ENCODE data around the gene KLF13. TPM values are rescaled to one million over a fixed set of nuclear protein-coding genes. Genes with fewer than 3 reads are reported as not detected.

The KLF13 gene
- total RNA-seq, 2 donors from 2014 or later = 95.1 to 153 TPM

DNA sequence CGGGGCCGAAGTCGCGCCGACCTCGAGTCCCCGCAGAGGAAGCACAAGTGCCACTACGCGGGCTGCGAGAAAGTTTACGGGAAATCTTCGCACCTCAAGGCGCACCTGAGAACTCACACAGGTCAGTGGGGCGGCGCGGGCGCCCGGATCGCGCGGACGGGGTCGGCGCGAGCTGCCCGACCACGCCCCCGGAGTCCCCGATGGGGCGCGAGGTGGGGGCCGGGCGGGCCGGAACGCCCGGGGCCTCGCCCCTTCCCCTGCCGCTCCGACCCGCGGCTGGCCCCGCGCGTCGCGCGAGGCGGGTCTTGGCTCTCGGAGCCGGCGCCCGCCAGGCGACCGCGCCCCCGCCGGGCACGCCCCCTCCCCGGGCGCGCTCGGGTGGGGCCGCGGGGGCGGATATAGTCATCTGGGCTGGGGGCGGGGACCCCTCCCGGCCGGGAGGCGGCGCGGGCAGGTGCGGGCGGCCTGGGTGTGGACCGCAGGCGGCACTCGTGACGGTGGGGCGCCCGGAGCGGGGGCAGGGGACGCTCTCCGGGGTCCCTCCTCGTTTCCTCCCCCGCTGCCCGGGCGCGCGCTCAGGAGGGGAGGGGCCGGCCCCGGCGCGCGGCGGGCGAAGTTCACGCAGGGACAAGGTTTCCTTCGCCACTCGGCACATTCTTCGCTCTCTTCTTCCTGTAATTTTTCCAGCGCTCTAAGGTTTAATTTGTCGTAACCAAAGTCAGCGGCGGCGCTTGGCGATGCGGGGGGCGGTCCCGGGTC is 1.2 kb downstream of the KLF13 start:
- peaks cover 61 to 62% of the 10 kb centered on the region in 2 donors for H3K4me1 Mint-ChIP-seq (ENCODE audit: low read depth in 2 of 2)
- no peaks in the 10 kb centered on the region for H3K9me3 Mint-ChIP-seq
- H3K4me3 Mint-ChIP-seq = peak overlapping the region; percentile 95
- peak; percentile 85 for DNase-seq (ENCODE audit: low spot score)
- H3K27ac Mint-ChIP-seq = peak overlapping the region; percentile 87 to 98
- ATAC-seq = peak; percentile 7 to 17
- H3K36me3 Mint-ChIP-seq = peaks cover 7% of the 10 kb centered on the region
- no peaks in the 10 kb centered on the region for H3K27me3 Mint-ChIP-seq

DNA sequence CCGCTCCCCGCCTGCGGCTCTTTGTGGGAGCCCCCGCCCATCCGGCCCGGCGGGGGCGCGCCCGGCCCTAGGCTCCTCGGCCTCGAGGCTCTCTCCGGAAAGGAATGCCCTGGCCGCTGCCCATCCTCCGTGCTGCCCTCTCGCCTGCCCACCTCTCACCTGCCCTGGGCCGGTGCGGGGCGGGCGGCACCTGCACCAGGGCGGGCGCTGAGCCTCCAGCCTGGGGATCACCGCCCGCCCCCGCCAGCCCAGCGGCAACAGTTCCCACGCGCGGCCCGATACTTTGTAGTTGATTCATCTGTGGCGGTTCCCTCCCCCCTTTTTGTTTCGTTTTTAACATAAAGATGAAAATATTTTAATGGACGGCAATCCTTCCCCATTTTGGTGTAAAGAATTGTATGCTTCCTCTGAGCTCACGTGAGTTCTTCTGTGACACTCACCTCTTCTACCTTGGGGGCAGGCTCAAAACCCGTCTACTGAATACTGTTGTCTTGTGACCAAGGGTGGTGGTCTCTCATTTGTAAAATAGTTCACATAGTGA is 1.9 kb downstream of the KLF13 start:
- Mint-ChIP-seq H3K9me3 (no peaks in the 10 kb centered on the region), H3K36me3 (peaks cover 7% of the 10 kb centered on the region), H3K27ac (peak overlapping the region; percentile 87 to 98), H3K4me1 (ENCODE audit: low read depth in 2 of 2) (peaks cover 57 to 63% of the 10 kb centered on the region in 2 donors), H3K27me3 (no peaks in the 10 kb centered on the region), H3K4me3 (peak overlapping the region; percentile 95)
- ATAC-seq = peak in 1 of 2 donors; percentile 3
- DNase-seq (ENCODE audit: low spot score) = peak; percentile 85

DNA sequence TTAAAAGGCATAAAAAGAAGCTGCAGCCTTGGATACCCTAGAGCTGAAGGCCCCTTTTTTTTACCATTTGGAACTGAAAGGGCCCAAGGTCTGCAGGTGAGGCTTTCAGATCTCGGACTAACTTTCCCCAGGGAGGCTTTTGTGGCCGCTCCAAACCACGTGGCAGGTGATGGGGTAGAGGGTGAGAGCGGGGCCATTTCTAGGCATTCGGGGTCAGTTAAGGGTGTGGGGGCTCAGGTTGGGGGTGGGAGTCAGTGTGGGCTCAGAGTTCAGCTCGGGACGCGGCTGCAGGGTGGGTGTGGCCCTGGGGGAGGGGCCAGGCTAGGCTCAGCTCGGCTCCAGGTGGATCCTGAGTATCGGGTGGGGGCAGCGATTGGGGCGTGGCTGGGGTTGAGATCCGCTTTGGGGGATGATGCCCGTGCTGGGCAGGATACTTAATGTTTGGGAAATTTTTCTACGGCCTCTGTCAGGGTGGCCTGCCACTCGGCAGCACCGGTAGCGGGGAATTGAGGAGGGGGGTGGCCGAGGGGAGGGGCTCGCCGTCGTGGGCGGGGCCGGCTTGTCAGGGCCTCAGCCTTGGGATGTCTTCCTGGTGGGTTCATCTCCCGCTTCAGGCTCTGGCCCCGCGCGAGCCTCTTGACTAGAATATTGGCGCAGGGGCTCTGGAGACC is 2.5 kb downstream of the KLF13 start:
- peaks cover 7% of the 10 kb centered on the region for H3K36me3 Mint-ChIP-seq
- H3K27ac Mint-ChIP-seq = peak overlapping the region; percentile 87 to 98
- peaks cover 54 to 65% of the 10 kb centered on the region in 2 donors for H3K4me1 Mint-ChIP-seq (ENCODE audit: low read depth in 2 of 2)
- no peaks in the 10 kb centered on the region for H3K9me3 Mint-ChIP-seq
- DNase-seq (ENCODE audit: low spot score) (no peak), ATAC-seq (no peak)
- H3K27me3 Mint-ChIP-seq = no peaks in the 10 kb centered on the region
- peak overlapping the region; percentile 95 for H3K4me3 Mint-ChIP-seq

DNA sequence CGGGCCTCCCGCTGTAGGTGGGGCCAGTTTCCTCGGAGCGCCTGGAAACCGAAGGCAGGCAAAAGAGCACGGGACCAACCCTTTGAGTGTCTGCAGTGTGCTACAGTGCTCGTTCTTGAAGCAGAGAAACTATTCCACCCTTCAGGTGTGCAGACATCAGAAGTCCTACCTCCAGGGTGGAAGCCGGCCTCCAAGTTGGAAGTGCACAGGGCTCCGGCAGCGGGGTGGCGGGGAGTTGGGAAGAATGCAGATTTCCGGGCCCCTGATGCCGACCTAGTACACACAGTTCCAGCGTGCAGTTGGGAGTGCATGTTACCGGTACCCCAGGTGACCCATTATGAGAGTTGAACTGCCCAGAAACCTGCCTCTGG is 3.0 kb downstream of the KLF13 start:
- DNase-seq (ENCODE audit: low spot score) (no peak), ATAC-seq (no peak)
- Mint-ChIP-seq H3K4me3 (peak overlapping the region; percentile 95), H3K27ac (peak overlapping the region; percentile 87 to 98), H3K9me3 (no peaks in the 10 kb centered on the region), H3K27me3 (no peaks in the 10 kb centered on the region), H3K36me3 (peaks cover 7% of the 10 kb centered on the region), H3K4me1 (ENCODE audit: low read depth in 2 of 2) (peaks cover 50 to 61% of the 10 kb centered on the region in 2 donors)

DNA sequence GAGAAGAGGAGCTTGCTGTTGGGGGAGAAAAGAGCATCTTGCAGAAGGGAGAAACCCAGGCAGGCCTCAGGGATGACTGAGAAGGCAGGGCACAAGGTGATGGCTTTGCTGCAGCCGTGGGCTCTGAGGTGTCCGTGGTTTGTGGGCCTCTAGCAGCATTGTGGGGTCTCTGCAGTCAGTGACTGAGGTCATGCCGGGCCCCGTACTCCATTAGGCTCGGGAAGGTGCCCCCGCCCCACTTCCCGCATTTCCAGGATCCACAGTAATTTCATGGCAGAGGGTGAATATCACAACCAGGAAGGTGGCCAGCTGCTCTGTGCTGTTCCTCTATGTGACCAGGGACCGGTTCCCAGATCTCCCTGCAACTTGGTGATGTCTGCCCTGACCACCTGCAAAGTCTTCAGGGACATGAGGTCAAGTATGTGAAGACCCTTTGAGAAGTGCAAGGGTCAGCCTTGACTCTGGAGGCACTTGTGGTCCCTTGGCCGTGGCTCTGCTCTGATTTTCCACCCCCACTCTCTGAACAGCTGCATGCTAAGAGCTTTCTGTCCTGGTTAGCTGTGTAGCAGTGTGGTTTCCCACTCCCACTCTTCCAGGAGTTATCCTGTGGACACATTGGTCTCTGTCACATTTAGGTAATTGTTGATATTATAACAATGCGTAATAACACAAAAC is 3.6 kb downstream of the KLF13 start:
- H3K4me1 Mint-ChIP-seq (ENCODE audit: low read depth in 2 of 2) = peaks cover 50 to 61% of the 10 kb centered on the region in 2 donors
- DNase-seq (ENCODE audit: low spot score) (no peak), ATAC-seq (no peak)
- no peaks in the 10 kb centered on the region for H3K27me3 Mint-ChIP-seq
- peak overlapping the region; percentile 95 for H3K4me3 Mint-ChIP-seq
- H3K9me3 Mint-ChIP-seq = no peaks in the 10 kb centered on the region
- H3K27ac Mint-ChIP-seq = peak overlapping the region; percentile 87 to 98
- peaks cover 7% of the 10 kb centered on the region for H3K36me3 Mint-ChIP-seq

DNA sequence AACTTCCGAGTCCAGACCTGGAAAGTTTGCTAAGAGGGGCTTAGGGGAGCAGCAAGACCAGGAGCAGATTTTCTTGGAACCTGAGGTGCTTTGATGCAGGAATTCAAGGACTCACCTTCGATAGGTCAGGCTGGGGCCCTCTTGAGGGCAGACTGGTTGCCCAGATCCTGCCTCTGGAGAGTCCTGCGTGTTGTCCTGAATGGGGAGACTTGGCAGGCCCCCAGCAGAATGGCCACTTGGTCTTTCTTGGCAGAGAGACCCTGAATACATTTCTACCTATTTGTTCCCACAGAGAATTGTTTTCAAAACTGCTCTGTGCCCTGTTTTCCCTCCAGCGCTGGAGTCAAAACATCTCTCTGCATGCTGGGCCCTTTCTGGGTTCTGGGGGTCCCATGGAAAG is 4.2 kb downstream of the KLF13 start:
- H3K27ac Mint-ChIP-seq = peak overlapping the region; percentile 87 to 98
- DNase-seq (ENCODE audit: low spot score) = no peak

DNA sequence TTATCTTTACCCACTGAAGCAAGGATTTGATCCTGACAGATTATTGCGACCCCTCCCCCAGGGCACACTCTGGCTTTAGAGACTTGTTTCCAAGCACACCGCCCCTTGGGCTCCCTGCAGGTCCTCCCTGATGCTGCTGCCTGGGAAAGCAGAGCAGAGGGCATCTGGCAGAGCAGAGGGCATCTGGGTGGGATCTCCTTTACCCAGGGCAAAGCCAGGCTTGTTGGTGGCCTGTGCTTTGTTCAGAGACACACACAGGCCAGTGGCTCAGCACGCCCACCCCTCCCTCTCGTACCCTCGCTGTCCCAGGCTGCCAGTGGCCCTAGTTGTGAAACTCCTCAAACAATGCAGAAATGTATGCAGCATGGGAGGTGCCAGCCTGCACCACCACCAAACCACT is 4.8 kb downstream of the KLF13 start:
- Mint-ChIP-seq H3K4me1 (ENCODE audit: low read depth in 2 of 2) (peaks cover 61 to 65% of the 10 kb centered on the region in 2 donors), H3K27ac (peak overlapping the region; percentile 87 to 98), H3K4me3 (peak overlapping the region; percentile 73), H3K9me3 (no peaks in the 10 kb centered on the region), H3K27me3 (no peaks in the 10 kb centered on the region), H3K36me3 (peaks cover 7% of the 10 kb centered on the region)
- ATAC-seq = no peak
- DNase-seq (ENCODE audit: low spot score) = no peak

More for the DNA sequence above, 4.2 kb downstream of the KLF13 start:
- peaks cover 7% of the 10 kb centered on the region for H3K36me3 Mint-ChIP-seq
- no peak for ATAC-seq
- H3K27me3 Mint-ChIP-seq = no peaks in the 10 kb centered on the region
- H3K4me1 Mint-ChIP-seq (ENCODE audit: low read depth in 2 of 2) = peaks cover 56 to 60% of the 10 kb centered on the region in 2 donors
- H3K9me3 Mint-ChIP-seq = no peaks in the 10 kb centered on the region
- H3K4me3 Mint-ChIP-seq = peak overlapping the region; percentile 95

DNA sequence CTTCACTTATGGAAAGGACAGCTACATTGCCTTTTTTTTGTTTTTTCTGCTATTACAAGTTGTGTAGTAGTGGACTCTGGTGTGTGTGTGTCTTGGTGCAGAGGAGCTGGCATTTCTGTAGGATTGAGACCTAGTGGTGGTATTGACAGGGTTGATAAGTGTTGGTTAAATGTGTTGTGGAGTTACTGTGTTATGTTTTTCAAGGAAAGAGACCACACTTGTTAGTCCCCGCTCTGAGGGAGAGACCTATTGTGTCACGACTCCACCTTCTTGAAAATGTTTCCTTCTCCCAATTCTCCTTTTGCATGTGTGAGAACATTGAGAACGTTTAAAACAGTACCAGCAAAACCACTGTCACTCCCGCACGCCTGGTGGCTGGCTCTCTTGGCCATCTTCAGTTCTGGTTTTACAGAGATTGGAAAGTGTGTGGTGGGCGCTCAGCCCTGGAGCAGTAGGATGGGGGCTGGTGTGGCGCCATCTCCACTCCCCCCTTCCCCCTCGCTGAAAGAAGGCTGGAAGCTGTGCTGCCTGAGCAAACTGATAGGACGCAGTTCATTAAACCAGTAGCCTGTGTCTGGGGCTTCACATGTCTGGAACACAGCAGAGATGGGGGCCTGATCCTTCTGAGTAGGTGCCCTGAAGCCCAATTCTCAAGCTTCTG is 5.5 kb downstream of the KLF13 start:
- Mint-ChIP-seq H3K27me3 (no peaks in the 10 kb centered on the region), H3K4me3 (peak overlapping the region; percentile 73), H3K36me3 (peaks cover 7% of the 10 kb centered on the region), H3K4me1 (ENCODE audit: low read depth in 2 of 2) (peaks cover 66 to 72% of the 10 kb centered on the region in 2 donors), H3K27ac (peak overlapping the region; percentile 87 to 98), H3K9me3 (no peaks in the 10 kb centered on the region)
- ATAC-seq = no peak
- DNase-seq (ENCODE audit: low spot score) = no peak

DNA sequence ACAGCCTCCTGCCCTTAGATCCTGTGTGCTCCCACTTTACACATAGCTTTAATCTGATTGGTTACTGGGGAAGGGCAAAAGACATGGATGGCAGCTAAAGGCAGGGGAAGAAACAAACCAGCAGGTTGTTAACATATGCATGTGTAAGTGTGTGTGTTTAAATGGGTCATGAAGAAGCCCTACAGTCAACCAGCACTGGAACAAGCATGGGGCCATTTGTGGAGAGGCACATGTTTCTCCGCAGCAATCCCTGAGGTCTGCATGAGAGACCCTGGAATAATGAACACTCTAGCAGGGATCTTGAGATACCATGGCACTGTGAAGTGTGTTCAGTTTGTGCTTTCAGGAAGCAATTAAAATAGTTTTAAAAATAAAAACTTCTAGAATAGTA is 6.0 kb downstream of the KLF13 start:
- peaks cover 70 to 78% of the 10 kb centered on the region in 2 donors for H3K4me1 Mint-ChIP-seq (ENCODE audit: low read depth in 2 of 2)
- no peaks in the 10 kb centered on the region for H3K27me3 Mint-ChIP-seq
- peak overlapping the region; percentile 73 for H3K4me3 Mint-ChIP-seq
- no peak for ATAC-seq
- H3K27ac Mint-ChIP-seq = peak overlapping the region; percentile 87 to 98
- DNase-seq (ENCODE audit: low spot score) = no peak
- H3K9me3 Mint-ChIP-seq = no peaks in the 10 kb centered on the region
- peaks cover 7% of the 10 kb centered on the region for H3K36me3 Mint-ChIP-seq

DNA sequence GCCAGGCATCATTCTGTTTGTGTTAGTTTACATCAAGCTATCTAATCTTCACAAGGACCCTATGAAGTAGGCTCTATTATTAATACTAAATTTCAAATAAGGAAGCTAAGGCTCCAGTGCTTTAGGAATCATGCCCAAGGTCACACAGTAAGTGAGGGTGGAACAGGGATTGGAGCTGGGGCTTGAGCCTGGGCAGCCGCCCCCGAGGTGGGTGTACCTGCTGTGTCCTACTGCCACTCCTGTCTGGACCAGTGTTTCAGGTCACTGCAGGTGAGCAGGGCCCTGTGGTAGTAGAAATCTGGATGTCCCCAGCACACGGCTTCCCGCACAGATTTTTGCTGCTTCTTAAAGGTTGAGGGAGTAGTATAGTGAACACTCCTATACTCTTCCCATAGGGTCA is 6.5 kb downstream of the KLF13 start:
- peaks cover 7% of the 10 kb centered on the region for H3K36me3 Mint-ChIP-seq
- H3K4me3 Mint-ChIP-seq = no peak overlapping the region

DNA sequence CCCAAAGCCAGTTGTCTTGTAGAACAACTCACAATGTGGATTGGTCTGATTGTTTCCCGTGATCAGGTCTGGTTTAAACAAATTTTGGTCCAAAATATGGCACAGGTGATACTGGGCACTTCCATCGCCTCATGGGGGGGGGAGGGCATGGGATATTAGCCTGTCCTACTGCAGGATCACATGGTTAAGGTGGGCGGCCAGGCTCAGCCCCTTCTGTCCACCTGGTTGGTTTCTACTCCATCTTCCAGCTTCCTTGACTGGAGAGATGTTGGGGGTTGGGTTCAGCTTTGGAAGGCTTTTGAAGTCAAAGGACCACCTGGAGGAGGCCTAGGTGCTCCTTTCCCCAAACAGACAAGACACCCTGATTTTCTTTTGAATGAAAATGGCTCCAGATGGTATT is 7.2 kb downstream of the KLF13 start:
- H3K36me3 Mint-ChIP-seq = peaks cover under 1% of the 10 kb centered on the region
- peak overlapping the region in 1 of 2 donors; percentile 98 for H3K27ac Mint-ChIP-seq
- H3K9me3 Mint-ChIP-seq = no peaks in the 10 kb centered on the region
- H3K27me3 Mint-ChIP-seq = no peaks in the 10 kb centered on the region
- DNase-seq (ENCODE audit: low spot score) = no peak
- peaks cover 79 to 81% of the 10 kb centered on the region in 2 donors for H3K4me1 Mint-ChIP-seq (ENCODE audit: low read depth in 2 of 2)
- H3K4me3 Mint-ChIP-seq = no peak overlapping the region
- no peak for ATAC-seq

More for the DNA sequence above, 6.5 kb downstream of the KLF13 start:
- H3K9me3 Mint-ChIP-seq = no peaks in the 10 kb centered on the region
- H3K4me1 Mint-ChIP-seq (ENCODE audit: low read depth in 2 of 2) = peaks cover 75 to 82% of the 10 kb centered on the region in 2 donors
- no peak for ATAC-seq
- DNase-seq (ENCODE audit: low spot score) = no peak
- H3K27ac Mint-ChIP-seq = peak overlapping the region in 1 of 2 donors; percentile 98
- H3K27me3 Mint-ChIP-seq = no peaks in the 10 kb centered on the region

DNA sequence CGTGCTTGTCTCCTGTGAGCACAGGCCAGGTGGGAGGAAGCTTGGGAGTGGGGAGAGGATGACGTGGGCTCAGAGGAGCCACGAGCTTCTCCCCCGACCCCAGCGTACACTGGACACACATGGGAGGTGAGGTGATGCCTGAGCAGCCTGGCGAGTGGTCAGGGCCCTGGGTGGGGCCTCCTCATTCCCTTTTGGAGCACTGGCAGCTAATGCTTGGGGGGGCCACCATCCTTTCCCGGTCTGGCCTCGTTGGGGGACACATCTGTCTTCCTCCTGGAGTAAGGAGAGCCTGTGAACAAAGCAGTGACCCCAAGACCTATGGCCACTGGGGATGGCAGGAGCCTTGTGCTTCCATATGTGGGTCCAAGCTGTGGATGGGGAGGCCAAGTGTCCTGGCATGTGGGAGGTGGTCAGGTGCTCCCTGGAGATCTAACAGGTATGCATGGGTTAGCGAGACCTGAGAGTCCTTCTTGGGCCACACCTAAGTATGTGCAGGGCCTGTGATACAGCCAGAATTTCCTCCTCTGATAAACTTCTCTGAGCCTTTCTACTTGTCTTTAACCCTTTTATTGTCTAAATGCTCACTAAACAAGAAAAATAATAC is 9.5 kb downstream of the KLF13 start:
- no peaks in the 10 kb centered on the region for H3K9me3 Mint-ChIP-seq
- peak overlapping the region; percentile 39 for H3K4me3 Mint-ChIP-seq
- H3K27me3 Mint-ChIP-seq = no peaks in the 10 kb centered on the region
- H3K27ac Mint-ChIP-seq = peak overlapping the region; percentile 98 to 99
- peaks cover 75 to 79% of the 10 kb centered on the region in 2 donors for H3K4me1 Mint-ChIP-seq (ENCODE audit: low read depth in 2 of 2)
- ATAC-seq (no peak), DNase-seq (ENCODE audit: low spot score) (no peak)
- H3K36me3 Mint-ChIP-seq = no peaks in the 10 kb centered on the region
